Left forelimb (tissue), 1 donor: Measurements from ENCODE around the gene WNT16.
"Not testable (repeated sequence)": the region's sequence is repeated elsewhere in the genome, so short reads cannot be mapped to it uniquely, and the experiment has no call there.

ENCODE experiments used
- DNase-seq: peaks from one replicate; pipeline ENCODE4 v3.0.0-alpha.2; 2018; ENCODE audit warnings: low spot score

The WNT16 gene

DNA sequence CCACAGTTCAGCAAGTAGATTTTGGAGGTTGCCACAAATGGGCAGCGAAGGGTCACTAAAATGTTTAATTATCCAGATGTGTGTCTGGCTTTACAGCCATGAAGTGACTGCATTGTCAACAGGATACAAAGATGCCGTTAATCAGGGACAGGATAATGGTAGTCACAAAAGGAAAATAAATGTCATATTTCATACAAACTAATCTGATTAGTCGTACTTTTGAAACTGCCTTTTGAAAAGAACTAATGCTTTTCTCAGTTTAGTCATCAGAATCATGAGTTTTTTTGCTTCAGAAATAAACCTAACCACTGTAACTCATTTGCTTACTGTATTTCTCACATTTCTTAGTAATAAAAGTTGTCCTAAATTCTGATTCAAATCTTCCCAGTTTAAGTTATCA lies 22.2 kb upstream of the WNT16 start:
- no peak for DNase-seq

- DNase-seq = no peak
Measured at GRCh38 chr7:121307021-121307574, 21.7 kb upstream of the WNT16 start.

GRCh38 chr7:121313220-121313792 lies 15.5 kb upstream of the WNT16 start:
- DNase-seq = no peak

GRCh38 chr7:121313793-121314676 lies 14.8 kb upstream of the WNT16 start:
- DNase-seq = no peak

DNA sequence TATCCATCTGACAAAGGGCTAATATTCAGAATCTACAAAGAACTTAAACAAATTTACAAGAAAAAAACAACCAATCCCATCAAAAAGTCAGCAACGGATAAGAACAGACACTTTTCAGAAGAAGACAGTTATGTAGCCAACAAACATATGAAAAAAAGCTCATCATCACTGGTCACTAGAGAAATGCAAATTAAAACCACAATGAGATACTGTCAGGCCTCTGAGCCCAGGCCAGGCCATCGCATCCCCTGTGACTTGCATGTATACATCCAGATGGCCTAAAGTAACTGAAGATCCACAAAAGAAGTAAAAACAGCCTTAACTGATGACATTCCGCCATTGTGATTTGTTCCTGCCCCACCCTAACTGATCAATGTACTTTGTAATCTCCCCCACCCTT lies 13.6 kb upstream of the WNT16 start:
- DNase-seq = not testable (repeated sequence)

- no peak for DNase-seq
Measured at GRCh38 chr7:121322460-121322859, 6.3 kb upstream of the WNT16 start.

- no peak for DNase-seq
Measured at GRCh38 chr7:121323515-121324302, 5.1 kb upstream of the WNT16 start.

GRCh38 chr7:121327671-121328070 lies 1.1 kb upstream of the WNT16 start:
- no peak for DNase-seq

DNA sequence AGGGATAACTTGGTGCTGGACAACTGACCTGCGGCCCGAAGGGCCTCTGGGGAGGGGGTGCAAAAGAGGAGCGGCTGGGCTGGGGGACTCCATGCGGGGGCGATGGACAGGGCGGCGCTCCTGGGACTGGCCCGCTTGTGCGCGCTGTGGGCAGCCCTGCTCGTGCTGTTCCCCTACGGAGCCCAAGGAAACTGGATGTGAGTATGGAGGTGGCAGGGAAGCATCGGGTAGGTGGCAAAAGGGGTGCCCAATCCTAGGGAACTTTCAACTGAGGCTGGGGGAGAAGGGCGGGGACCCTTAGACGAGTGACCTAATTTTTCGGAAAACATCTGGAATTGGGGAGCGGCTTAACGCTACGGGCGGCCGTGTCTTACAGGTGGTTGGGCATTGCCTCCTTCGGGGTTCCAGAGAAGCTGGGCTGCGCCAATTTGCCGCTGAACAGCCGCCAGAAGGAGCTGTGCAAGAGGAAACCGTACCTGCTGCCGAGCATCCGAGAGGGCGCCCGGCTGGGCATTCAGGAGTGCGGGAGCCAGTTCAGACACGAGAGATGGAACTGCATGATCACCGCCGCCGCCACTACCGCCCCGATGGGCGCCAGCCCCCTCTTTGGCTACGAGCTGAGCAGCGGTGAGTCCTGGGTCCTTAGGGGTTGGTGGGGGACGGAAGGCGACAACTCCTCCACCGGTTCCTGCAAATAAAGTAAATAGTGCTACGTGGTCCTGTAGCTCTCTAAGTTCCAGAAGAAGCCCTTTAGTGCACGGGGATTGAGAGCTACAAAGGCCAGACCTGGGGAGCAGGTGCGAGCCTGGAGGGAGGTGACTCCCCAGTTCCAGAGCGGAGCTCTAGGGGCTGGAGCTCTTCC lies 622 bp downstream of the WNT16 start:
- no peak for DNase-seq

GRCh38 chr7:121330053-121330833 lies 1.4 kb downstream of the WNT16 start:
- no peak for DNase-seq

DNA sequence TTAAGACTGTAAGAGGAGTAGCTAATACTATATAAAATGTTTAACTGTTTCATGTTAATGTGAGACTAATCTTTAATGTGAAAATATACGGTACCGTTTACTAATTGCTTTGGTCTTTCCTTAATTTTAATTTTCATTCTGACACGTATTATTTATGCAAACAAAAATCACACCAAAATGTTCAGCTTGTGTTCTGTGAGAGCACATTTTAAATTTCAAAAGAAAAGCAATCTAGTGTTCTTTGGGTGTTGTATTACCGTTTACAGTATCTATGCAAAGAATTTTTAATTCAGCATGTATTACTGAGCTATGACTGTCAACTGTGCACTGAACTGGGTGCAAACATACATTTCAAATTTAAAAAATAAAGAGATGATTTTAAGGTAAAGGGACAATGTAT lies 2.2 kb downstream of the WNT16 start:
- DNase-seq = no peak

DNA sequence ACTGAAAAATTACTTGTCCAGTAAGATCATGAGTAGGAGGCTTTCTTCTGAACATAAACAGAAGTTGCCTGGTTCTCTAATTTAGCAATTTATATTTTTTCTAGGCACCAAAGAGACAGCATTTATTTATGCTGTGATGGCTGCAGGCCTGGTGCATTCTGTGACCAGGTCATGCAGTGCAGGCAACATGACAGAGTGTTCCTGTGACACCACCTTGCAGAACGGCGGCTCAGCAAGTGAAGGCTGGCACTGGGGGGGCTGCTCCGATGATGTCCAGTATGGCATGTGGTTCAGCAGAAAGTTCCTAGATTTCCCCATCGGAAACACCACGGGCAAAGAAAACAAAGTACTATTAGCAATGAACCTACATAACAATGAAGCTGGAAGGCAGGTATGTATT lies 2.8 kb downstream of the WNT16 start:
- DNase-seq = no peak

GRCh38 chr7:121334376-121334775 lies 5.6 kb downstream of the WNT16 start:
- DNase-seq = no peak

DNA sequence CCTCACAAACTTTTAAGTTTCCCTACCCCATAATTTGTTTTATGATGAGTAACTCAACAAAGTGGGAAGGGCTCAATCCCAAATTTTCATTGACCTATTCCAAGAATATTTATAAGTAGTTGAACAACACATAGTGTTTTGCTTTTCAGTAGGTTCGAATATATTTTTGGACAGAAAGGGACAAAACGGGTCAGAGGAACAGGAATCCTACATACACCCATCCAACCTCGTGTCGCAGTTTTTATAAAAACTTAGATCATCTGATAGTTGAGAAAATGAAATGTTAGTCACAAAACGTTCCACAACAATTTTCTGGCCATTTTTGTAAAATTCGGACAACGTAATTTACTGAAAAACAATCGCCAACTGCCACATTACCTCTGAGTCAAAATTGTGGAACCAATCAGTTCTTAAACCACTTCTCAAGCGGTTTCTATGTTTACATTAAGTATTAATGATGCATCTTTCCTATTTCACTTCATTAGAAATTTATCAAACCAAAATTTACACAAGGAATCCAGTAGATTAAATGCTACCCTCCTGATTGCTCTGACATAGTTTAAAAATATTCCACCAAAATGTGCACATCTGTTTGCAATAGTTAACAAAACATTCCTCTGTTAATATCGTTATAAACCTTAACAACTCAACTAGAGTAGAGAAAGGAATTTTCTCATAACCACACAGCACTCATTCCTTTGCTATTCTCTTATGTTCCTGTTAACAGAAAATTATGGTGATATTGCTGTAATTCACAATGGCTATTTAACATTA lies 6.3 kb downstream of the WNT16 start:
- DNase-seq = no peak

- DNase-seq = no peak
Measured at GRCh38 chr7:121336579-121336978, 7.8 kb downstream of the WNT16 start.

DNA sequence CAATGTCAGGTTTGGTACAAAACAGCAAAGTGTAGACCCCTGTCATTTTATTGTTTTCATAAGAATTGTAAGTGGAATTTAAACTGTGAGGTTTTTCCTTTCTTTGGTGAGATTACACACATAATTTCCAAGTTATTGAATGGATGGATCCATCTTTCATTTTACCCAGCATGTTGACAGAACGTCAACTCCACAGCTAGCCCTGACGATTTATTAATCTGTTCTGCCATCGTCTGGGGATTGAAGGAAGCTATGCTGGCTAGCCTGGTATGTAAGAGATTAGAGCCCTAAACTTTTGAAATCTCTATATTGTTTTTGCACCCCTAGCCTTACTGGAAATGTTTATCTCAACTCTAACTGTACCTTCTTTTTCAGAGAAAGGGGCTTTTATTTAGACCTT lies 8.6 kb downstream of the WNT16 start:
- no peak for DNase-seq

DNA sequence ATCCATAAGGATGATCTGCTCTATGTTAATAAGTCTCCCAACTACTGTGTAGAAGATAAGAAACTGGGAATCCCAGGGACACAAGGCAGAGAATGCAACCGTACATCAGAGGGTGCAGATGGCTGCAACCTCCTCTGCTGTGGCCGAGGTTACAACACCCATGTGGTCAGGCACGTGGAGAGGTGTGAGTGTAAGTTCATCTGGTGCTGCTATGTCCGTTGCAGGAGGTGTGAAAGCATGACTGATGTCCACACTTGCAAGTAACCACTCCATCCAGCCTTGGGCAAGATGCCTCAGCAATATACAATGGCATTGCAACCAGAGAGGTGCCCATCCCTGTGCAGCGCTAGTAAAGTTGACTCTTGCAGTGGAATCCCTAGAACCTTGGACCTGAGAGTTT lies 10.3 kb downstream of the WNT16 start:
- no peak for DNase-seq

DNA sequence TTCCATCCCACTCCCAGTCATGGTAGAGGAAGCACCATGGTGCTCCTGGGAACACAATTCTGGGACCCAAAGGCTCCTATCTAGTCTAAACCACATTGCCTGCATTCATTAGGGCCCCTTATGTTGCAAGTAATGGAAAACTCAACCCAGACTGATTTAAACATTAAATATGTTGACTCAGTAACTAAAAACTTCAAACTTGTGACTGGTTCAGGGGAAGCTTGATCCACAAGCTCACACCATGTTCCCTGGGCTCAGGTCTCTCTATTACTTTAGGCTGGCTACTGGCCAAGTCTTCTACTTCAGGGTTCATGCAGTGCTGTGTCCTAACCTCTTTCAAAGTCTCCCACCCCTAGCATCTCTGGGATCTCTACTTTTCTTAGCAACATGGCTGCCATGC lies 13.1 kb downstream of the WNT16 start:
- DNase-seq = no peak

DNA sequence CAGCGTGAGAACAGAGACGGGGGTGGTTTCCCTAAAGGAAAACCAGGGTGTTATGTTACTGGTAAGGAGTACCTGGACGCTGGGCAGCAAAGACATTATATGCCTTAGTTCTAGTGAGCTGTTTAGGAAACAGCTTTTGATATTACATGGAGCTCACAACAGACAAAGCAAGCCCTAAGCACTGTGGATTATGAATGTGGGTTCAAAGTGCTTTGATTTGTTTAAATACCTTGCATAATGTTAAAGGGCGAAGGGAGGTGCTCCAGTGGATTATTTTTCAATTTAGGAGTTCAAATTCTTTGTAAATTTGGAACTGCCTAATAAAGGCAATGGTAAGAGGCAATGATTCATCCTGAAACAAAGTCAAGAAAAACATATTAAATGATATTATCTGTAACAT lies 13.8 kb downstream of the WNT16 start:
- no peak for DNase-seq

DNA sequence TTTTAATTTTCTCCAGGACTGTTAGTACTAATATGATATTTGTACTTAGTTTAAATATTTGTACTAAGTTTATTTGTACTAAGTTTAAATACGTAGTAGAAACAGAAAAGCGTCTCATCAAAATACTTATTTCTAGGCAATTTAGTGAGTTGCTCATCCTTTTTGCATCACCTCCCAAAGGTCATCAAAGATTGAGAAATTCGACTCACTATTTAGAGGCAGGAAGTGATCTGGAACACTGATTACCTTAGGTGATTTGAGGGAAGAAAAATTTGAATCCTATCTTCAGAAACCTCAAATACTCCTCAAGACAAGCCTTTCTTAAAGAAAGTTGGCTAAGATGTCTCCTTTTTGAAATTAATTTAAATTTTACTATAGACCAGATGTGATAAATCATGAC lies 14.5 kb downstream of the WNT16 start:
- DNase-seq = no peak
